IPS DF 4.7 (cell line): ENCODE data around the gene SLC25A12.

ENCODE experiments used
- DNase-seq: peaks from one replicate; pipeline ENCODE4 v3.0.0-alpha.2; 2013; ENCODE audit warnings: low spot score; ENCODE audit errors: extremely low read depth

The SLC25A12 gene

DNA sequence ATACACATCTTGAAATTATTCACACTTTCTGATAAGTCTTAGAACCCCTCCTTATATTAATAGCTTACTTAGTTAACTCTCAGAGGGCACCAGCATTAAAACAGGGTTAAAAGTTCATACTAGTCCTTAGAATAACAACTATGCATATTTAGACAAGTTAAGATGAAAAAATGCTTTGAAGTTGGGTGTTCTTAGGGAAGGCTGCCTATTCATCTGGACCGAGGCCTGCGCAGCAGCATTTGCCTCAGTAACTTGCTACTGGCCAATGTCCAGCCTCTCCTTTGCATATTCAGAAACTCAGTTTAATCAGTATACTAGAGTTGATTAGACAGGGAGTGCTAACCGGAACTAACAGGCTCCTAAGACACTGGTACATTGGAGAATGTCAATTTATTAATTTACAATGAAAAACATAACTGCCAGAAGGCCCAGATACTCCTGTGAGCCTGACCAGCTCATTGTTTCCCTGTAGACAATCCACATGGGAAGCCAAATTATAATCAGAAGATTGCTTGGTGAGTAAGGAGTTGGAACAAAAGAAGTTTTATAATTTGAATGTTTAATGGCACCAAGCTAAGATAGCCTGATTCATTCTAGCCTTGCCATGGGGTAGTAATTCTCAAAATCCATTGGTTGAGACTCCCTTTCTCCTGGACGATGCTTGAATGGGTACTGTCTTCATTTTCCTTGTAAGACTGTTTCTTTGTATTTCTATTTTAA, 157.9 kb downstream of the SLC25A12 start:
- no peak for DNase-seq
